Renal cortex interstitium (tissue), 15 donors: ENCODE results near the gene POU2AF2. TPM values are rescaled to one million over a fixed set of nuclear protein-coding genes. Genes with fewer than 3 reads are reported as not detected.
"Not testable (repeated sequence)": the region's sequence is repeated elsewhere in the genome, so short reads cannot be mapped to it uniquely, and the experiment has no call there.

Source experiments
- DNase-seq, 11 donors: peaks; one replicate each; pipeline ENCODE4 v3.0.0-alpha.2; 2013; ENCODE audit warnings: low read depth in 9 of 11, low spot score in 4 of 11; ENCODE audit errors: extremely low read depth in 1 of 11
- long read RNA-seq, 16 experiments: transcript quantifications; one replicate each; lab custom pipeline, GENCODE V29; 2026
- polyA plus RNA-seq, 3 donors: library from polyadenylated mRNA; unstranded; fragments of 120-200 nt; gene quantifications; one replicate each; pipeline ENCODE4 v1.2.1, GENCODE V29; 2013; ENCODE audit not compliant: insufficient read length in 3 of 3

The POU2AF2 gene, protein sequence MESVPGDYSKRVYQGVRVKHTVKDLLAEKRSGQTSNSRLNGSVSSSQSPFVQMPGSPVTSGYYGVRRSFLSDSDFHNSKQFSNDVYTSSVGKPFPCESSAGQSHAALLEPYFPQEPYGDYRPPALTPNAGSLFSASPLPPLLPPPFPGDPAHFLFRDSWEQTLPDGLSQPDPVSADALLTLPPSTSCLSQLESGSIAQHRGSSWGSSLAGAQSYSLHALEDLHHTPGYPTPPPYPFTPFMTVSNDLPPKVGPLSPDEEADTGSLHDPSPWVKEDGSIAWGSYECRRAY
- polyA plus RNA-seq, result not detected
- long read RNA-seq, donor 1, result 0 reads
- long read RNA-seq, donor 2, result 0 reads
- long read RNA-seq, donor 3, result 0 reads
- long read RNA-seq, donor 4, result 0 reads
- long read RNA-seq, donor 5, result 0 reads
- long read RNA-seq, donor 6, result 0 reads
- long read RNA-seq, donor 7, result 0 reads
- long read RNA-seq, donor 8, result 0 reads
- long read RNA-seq, donor 9, result 0 reads
- long read RNA-seq, donor 10, result 0 reads
- long read RNA-seq, donor 11, result 0 reads
- long read RNA-seq, donor 12, result 0 reads
- long read RNA-seq, donor 13, result 0 reads
- long read RNA-seq, donor 14, result 0 reads
- long read RNA-seq, donor 15, result 0 reads
- long read RNA-seq, donor 16, result 0 reads

DNA sequence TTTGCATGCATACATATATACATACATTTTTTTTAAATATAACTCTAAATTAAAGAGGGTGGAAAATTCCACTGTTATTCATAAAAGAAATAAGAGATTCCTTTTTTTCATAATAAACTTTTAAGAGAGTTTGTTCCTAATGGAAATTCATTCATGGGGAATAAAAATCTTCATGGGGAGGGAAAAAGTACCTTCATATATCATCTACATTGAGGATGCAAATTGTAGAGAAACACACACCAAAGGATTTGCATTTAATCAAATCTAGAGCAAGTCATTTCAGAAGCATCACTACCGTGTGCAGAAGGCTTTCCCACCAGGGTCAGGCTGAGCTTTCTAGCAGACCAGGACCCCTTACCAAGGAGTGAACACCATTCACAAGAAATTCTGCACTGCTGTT is at the start of gene POU2AF2:
Gene POU2AF2, plus strand, starts transcription at position 301 of the 400 bp plus-strand sequence. CDS start 129 bp downstream, outside the sequence.
- DNase-seq, result no peak

DNA sequence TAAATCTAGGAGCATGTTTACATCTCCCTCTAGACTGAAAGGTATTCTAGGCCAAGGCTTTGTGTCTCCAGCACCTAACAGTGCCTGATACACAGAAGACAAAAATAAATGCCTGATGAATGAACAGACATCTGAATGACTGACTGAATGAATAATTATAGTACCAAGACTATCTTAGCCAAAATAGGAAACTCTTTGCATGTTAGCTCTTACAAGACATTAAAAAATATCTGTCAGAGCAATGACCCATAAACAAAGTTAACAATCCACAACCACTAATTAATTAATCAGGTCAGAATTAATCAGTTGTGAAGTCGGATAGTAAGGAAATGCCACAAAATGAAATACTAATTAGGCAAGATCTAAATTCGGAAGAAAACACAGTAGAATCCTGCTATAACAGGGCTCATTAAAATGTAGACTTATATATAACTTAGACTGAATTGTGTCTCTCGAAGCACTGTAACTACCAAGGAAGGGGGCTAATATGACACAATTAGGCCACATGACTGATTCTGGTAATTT is 45.5 kb upstream of the POU2AF2 start:
- no peak for DNase-seq

GRCh38 chr11:111204211-111204610 is 41.3 kb upstream of the POU2AF2 start:
- no peak for DNase-seq

DNA sequence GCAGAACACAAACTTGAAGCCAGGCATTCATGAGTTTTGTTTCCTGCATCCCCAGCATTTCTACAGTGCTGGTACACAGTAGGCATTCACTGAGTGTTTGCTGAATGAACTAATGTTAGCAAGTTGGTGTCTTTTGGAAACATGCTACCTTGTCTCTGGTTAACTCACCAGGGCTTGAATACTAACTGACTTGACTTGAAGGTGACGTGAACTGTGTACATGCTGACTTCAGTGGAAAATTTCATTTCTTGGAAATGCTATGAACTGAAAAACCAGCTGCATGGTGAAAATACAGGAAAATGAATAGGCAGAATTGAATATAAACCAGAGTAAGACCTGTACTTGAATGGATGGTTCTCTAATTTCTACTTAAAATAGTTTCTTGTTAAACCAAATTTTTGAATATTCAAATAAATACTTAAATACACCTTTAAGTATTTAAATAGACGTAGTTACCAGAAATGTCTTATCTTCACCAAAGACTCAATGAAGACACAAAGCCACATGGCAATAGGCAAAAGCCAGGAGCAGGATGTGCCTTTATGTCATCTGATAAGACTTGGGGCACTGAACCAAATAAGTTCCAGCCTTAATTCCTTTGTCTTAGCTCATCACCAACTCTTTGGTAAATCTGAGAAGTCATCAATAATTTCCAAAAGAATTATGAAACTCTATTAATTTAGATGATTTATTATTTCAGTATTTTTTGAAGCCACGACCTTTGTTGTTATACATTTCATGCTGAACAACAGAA is 39.7 kb upstream of the POU2AF2 start:
- DNase-seq, result no peak

DNA sequence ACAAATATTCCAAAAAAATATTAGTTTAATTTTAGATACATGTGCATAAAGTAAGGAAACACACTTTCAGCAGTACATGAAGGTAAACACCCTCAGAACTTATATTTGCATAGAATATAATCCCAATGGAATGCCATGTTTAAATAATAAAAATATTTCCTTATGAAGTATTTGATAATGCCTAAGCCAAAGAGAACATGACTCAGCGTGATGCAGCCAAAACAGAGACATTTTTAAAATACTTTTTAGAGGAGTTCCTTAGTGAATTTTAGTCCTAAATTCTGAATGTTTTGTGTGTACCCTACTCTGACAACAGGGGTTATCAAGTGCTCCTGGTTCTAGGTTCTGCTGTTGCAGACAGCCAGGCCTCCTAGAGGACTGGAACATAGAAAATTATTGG is 39.1 kb upstream of the POU2AF2 start:
- DNase-seq, result no peak

- DNase-seq, result no peak
Observed at GRCh38 chr11:111207213-111207612, 38.3 kb upstream of the POU2AF2 start.

DNA sequence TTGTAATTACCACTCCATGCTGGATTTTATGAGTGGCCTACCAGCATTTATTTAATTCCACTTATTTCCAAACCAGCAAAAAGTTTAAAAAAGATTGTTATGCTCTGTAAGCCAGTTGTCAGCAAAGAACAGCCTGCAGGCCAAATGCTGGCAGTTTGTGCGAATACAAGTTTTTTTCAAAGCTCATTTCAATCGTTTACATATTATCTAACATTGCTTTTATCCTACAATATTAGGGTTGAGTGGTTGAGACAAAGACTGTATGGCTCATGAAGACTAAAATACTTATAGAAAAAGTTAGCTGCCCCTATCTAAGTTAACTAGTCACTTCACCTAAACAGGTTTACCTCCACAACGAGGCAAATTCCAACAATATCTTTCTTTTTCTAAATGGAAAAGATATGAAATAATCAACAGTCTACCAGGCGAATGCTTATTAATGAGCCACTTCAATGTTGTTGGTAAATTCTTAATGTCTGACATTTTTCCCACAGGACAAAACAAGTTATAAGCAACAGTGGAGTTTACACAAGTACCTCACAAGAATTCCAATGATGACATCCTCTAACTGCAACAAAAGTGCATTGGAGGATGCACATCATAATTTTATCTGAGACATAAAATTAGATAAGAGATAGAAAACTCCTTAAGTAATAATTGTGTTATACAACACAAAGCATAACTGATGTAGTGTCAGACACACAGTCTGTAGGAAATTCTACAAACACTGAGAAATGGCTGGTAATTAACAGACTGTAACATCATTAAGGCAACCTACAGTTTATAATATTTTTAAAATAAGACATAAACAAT is 35.8 kb upstream of the POU2AF2 start:
- no peak for DNase-seq

GRCh38 chr11:111213256-111213655 is 32.3 kb upstream of the POU2AF2 start:
- DNase-seq, result no peak

DNA sequence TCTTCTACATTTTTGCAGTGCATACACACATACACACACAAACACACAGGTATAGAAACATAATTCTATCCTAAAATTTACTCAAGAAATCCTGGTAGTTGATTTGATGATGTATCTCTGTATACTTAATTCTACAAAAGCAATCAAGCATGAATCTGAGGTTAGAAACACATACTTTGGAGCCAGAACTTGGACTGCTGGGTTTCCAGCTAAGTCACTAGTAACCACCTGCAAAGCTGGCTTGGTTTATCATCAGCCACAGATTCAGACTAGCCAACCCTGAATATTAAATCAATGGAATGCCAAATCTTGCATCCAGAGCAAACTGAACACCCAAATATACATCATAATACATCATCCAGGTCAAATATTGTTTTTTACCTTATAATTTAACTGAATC is 24.8 kb upstream of the POU2AF2 start:
- DNase-seq, result no peak

- no peak for DNase-seq
Observed at GRCh38 chr11:111221208-111221607, 24.3 kb upstream of the POU2AF2 start.

GRCh38 chr11:111221936-111222335 is 23.6 kb upstream of the POU2AF2 start:
- DNase-seq, result not testable (repeated sequence)

- not testable (repeated sequence) for DNase-seq
Observed at GRCh38 chr11:111222821-111223455, 22.6 kb upstream of the POU2AF2 start.

- no peak for DNase-seq
Observed at GRCh38 chr11:111225881-111226280, 19.6 kb upstream of the POU2AF2 start.

DNA sequence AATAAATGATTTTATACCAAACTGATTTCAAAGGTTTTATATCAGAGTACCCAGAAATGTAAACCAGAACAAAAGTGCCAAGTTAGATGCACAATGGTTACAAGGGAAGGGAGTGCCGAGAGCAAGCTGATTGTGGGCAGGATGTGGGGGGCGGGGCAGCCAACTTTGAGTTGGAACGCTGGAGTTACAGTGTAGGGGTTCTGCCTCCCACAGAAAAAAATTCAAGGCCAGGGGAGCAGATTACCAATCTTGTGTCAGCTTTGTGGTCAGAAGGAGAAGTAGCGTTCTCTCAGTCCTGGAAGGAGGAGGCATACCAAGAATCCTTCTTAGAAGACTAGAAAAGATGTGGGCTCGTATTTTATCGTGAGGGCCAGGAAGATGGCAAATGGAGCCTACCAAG is 15.9 kb upstream of the POU2AF2 start:
- no peak for DNase-seq

- no peak for DNase-seq
Observed at GRCh38 chr11:111230122-111230465, 15.4 kb upstream of the POU2AF2 start.

GRCh38 chr11:111231836-111232235 is 13.7 kb upstream of the POU2AF2 start:
- DNase-seq, result no peak

DNA sequence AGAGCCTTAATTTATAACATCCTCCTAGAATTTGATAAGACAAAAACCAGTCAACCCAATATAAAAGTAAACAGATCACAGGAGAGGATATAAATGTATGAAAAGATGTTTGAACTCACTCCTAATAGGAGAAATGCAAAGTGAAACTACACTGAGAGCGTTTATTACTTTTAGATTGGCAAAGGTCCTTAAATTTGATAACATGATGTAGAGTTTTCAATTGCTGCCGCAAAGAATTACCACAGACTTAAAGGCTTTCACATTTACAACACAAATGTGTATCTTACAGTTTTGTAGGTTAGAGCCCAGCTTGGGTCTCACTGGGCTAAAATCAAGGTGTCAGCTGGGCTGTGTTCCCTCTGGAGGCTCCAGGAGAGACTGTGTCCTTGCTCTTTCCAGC is 9.1 kb upstream of the POU2AF2 start:
- DNase-seq, result no peak

DNA sequence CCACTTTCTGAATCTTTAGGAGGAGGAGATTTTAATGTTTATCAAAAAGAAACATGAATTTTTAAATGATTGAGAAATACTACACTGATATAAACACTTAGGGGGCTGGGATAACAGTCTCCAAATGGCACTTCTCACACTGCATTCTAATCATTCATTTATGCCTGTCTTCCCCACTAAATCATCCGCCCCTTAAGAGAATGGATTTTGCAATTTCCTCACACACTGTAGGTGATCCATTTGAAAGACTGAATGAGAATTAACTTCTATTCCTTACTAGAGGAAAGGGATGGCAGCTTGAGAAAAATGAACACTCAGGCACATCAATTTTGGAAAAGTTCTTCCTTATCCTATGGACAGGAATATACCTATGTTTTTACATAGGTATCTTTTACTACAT is 7.6 kb upstream of the POU2AF2 start:
- DNase-seq, result no peak

- DNase-seq, result no peak
Observed at GRCh38 chr11:111246956-111247355, 1.4 kb downstream of the POU2AF2 start.
